Measurements from ENCODE around the gene NOVA1.

DNA sequence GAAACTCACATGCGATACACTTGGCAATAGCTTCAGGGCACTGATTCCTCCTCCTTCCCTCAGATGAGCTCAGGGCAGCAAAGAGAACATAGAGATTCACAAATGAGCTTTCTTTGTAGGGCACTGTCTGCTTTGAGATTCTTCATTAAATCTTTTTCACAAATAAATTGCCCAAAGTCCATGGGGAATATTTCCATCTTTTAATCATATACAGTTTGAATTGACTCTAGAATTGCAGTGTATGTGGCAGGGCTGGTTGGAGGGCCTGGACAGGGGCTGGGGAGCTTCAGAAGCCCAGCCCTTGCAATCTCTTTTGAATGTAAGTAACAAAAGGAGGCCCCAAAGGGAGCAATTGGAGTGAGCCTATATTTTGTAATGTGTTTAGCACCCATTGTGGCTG, 197.5 kb downstream of the NOVA1 start:
- TF ChIP-seq POLR2AphosphoS5 (IDR thresholded peaks at IDR 0.05; ENCODE audit: borderline replicate concordance, low read depth, low read length) = no peak
- TF ChIP-seq EZH2 (IDR thresholded peaks at IDR 0.05) = no peak
- no peak for TF ChIP-seq FOXP2 (optimal IDR thresholded peaks at IDR 0.05; ENCODE audit: control extremely low read depth, extremely low read length, insufficient read depth)
